Measurements from ENCODE around the gene TPK1.

Gene TPK1

DNA sequence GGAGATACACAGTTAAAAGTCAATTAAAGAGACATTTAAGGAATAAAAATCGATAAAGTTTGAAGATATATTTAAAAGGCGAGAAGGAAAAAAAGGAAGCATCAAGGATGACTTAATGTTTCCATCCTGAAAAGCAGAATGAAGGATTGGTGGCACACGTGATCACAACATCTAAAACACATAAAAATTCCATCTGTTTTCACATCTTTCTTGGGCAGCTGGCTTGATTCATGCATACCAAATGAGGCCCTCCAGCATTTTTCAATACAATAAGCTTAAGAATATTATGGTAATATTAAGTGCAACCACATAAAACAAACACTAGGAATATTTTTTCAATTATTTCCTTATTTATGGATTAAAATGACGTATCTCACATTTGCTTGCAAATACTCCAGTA is 112.6 kb downstream of the TPK1 start:
- no peak for DNase-seq (ENCODE audit: low read depth)

DNA sequence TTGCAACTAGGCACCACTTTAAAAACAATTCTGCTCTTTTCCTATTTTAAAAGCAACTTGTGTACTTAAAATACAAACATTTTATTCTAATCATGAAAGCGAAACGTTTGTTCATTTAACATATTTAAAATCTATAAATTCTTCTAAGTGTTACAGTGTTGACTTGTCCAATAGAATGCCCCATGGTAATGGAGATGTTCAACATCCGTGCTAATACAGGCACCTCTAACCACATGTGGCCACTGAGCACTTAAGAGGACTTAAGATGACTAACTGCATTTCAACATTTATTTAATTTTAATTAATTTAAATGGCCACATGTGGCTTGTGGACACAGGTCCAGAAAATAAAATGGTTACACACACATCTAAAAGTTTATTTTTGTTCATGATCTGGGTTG is 115.1 kb downstream of the TPK1 start:
- no peak for DNase-seq (ENCODE audit: low read depth)

DNA sequence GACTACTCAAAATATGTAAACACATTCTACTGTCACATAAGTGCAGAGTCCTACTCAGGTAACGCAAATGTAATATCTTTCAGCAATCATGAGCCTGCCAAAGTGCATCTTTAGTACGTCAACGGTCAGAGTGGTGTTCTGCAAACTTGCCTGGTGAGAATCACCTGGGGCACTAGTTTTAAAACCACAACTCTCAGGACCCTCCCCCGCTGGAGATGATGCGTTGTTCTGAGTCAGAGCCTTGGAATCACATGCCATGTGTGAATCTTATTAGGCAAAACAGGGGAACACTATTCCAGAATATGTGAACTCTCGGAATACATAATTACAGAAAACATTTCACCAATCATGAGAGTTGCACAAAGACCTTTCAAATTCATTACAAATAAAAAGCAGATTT is 115.7 kb downstream of the TPK1 start:
- peak; percentile 2 for DNase-seq (ENCODE audit: low read depth)

DNA sequence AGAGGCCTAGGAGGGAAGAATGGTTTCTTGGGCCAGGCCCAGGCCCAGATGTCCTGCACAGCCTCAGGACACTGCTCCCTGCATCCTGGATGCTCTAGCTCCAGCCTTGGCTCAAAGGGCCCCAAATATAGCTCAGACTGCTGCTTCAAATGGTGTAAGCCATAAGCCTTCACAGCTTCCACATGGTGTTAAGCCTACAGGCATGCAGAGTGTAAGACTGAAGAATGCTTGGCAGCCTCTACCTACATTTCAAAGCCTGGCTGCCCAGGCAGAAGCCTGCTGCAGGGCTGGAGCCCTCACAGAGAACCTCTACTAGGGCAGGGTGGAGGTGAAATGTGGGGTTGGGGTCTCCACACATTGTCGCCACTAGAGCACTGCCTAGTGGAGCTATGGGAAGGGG is 118.1 kb downstream of the TPK1 start:
- no peak for DNase-seq (ENCODE audit: low read depth)

GRCh38 chr7:144713850-144714249 is 122.0 kb downstream of the TPK1 start:
- DNase-seq (ENCODE audit: low read depth) = no peak

DNA sequence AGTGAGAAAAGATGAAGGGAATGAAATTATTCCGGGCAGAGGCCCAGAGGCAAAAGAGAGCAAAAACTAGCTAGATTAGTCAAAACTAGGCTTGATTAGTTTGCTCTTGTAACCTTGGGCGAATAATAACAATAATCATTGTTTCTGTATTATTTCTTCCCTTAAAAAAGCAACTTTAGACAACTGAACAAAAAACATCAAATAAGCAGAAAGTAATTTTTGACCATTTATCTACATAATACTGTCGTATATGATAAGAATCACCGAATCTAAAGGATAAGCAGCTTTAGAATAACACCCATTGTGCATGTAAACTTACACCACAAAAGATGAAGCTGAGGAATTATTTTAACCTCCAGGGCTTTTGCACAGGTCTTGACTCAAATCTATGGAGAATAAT is 125.1 kb downstream of the TPK1 start:
- no peak for DNase-seq (ENCODE audit: low read depth)

GRCh38 chr7:144709066-144709465 is 126.8 kb downstream of the TPK1 start:
- DNase-seq (ENCODE audit: low read depth) = no peak

DNA sequence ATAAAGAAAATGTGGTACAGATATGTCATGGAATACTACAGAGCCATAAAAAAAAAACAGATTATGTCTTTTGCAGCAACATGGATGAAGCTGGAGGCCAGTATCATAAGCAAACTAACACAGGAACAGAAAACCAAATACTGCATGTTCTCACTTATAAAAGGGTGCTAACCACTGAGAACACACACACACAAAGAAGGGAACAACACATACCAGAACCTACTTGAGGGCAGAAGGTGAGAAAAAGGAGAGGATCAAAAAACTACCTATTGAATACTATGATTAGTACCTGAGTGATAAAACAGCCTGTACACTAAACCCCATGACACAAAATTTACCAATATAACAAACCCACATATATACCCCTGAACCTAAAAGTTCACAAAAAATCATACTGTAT is 144.6 kb downstream of the TPK1 start:
- no peak for DNase-seq (ENCODE audit: low read depth)

DNA sequence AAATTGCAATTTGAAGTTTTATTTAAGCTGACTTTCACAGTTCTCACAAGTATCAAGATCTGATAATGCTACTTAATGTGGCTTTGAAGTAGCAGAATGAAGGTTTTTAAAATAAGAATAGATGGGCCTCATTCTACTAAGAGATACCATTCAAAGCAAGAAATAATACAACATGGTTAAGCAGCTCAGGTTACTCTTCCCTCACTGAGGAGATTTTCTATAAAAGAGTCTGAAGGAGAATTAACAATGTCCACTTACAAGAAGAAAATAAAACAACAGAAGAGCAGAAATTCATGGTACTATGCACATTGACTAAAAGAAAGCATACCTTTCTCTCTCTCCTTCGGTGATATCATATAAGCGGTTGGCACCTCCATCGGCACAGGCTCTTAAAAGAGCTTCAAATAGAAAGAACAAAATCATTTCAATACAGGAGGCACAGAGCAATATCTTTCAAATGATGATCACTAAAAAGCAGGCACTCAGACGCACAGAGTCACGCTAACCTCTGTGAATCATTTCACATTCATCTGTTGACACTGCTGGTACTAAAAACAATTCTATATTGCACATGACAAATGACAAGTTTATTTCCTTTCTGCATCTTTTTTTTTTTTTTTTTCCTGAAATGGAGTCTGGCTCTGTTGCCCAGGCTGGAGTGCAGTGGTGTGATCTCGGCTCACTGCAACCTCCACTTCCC is 153.1 kb downstream of the TPK1 start:
- no peak for DNase-seq (ENCODE audit: low read depth)

DNA sequence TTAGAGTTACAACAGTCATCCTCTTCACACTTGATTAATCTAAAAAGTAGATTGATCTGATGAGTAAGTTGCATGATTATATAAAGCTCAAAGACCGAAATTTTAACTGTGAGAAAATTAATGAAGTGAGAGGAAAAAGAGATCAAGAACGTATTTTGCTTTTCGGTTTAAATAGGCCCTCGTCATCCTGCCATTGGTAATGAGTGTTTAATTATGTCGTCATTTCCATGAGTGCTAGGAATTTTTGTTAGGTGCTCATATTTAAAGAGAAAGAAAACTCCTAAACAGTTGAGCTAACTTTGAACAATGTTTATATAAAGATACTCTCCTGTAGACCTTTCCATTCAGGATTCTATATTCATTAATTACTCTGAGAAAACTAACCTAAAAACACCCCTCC is 159.4 kb downstream of the TPK1 start:
- no peak for DNase-seq (ENCODE audit: low read depth)

DNA sequence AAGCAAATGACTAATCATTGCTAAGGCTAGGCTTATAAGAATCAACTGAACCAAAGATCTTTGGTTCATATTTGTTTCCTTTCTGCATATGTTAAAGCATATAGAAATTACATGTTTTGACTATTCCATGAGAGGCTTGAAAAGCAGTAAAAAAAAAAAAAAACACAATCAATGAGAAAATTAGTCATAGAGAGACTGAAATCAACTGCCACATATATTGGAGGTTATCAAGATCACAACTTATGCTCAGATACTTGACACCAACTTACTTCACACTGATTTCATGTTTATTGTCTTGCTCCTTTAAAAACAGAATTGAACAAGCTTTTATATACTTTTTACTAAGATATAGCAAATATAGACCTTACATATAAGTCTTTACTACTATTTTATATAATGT is 161.3 kb downstream of the TPK1 start:
- no peak for DNase-seq (ENCODE audit: low read depth)

GRCh38 chr7:144672869-144673268 is 163.0 kb downstream of the TPK1 start:
- no peak for DNase-seq (ENCODE audit: low read depth)

- DNase-seq (ENCODE audit: low read depth) = no peak
Measured at GRCh38 chr7:144671429-144671828, 164.4 kb downstream of the TPK1 start.

DNA sequence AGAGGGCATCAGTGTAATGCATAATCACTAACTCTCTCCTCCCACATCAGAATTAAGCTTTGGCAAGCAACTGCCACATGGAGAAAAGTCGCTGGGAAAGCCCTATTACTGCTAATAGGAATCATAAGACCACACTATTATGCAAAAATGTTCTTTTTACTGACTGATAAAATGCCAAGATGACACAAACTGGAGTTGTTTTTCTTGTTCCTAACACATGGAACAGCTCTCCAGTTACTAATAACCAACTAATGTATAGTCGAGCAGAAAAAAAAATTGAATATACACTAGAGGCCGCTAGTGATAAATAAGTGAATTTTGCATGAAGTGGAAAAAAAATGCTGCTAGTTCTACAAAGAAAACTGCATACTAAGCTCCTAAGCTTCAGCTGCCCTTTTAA is 165.6 kb downstream of the TPK1 start:
- no peak for DNase-seq (ENCODE audit: low read depth)

- DNase-seq (ENCODE audit: low read depth) = no peak
Measured at GRCh38 chr7:144668503-144668902, 167.3 kb downstream of the TPK1 start.

GRCh38 chr7:144665689-144666381 is 170.0 kb downstream of the TPK1 start:
- DNase-seq (ENCODE audit: low read depth) = no peak

GRCh38 chr7:144659211-144659610 is 176.6 kb downstream of the TPK1 start:
- no peak for DNase-seq (ENCODE audit: low read depth)

DNA sequence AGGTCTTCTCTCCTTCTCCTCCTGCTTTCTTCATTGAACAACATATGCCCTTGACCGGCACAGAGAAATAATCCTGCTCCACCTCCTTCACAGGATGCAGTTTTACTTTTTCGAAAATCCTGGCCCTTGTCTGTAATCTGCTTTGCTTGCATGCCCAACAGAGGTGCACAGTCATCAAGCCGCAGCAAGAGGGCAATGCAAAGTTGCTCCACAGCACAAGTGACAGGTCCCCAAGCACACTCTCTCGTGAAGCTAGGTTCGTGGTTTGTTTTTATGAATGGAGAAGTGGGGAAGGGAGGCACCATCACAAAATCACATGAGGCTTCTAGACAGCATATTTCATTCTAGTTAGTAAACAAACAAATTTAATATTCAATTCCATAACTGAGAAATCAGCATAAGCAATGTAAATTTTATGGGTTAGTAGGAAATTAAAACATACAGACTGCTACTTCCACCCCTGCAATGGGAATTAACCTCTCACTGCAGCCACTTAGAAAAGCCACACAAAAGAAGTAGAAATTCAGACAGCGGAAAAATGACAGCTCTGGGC is 178.8 kb downstream of the TPK1 start:
- DNase-seq (ENCODE audit: low read depth) = no peak

GRCh38 chr7:144653449-144653848 is 182.4 kb downstream of the TPK1 start:
- DNase-seq (ENCODE audit: low read depth) = no peak

- no peak for DNase-seq (ENCODE audit: low read depth)
Measured at GRCh38 chr7:144650439-144650838, 185.4 kb downstream of the TPK1 start.

GRCh38 chr7:144649120-144649519 is 186.7 kb downstream of the TPK1 start:
- DNase-seq (ENCODE audit: low read depth) = no peak

GRCh38 chr7:144641389-144642044 is 194.3 kb downstream of the TPK1 start:
- DNase-seq (ENCODE audit: low read depth) = no peak

DNA sequence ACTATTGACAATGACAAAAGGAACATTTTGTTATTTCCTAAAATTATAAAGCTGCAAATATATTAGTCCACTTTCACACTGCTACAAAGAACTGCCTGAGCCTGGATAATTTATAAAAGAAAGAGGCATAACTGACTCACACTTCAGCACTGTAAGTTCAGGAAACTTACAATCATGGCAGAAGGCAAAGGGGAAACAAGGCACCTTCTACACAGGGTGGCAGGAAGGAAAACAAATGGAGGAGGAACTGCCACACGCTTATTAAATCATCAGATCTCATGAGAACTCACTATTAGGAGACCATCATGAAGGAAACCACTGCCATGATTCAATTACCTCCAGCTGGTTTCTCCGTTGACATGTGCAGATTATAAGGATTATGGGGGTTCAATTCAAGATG is 203.1 kb downstream of the TPK1 start:
- no peak for DNase-seq (ENCODE audit: low read depth)

Data from non-pigmented ciliary epithelial cell (primary cell).